Activated CD8-positive, alpha-beta T cell treated with anti-CD3 and anti-CD28 coated beads for 36 hours (primary cell): ENCODE measurements around the gene SPTBN1. TPM values are rescaled to one million over a fixed set of nuclear protein-coding genes. Genes with fewer than 3 reads are reported as not detected.
A peak's percentile ranks its signal among the peaks of the same experiment; 100 is the strongest.

Experiments
- ATAC-seq: fragments of 200-7000 bp; cut with Tn5 transposase; one replicate; pipeline ENCODE4 v1.10.0; 2021; ENCODE audit warnings: mild to moderate bottlenecking, moderate library complexity
- CTCF ChIA-PET: fragments of 350-600 bp; sonication (Branson Sonifier 250); formaldehyde crosslinking; loops from one replicate; lab custom pipeline; 2021; ENCODE audit warnings: antibody characterized with exemption; lab: Charles Lee
- POLR2A ChIA-PET: fragments of 350-600 bp; sonication (Branson Sonifier 250); formaldehyde crosslinking; loops from one replicate; lab custom pipeline; 2021; ENCODE audit warnings: antibody characterized with exemption; lab: Charles Lee
- DNase-seq: peaks from one replicate; pipeline ENCODE4 v3.0.0-alpha.2; 2020
- H3K27ac Mint-ChIP-seq: one replicate; pipeline ENCODE4 v1.8.0; 2021; ENCODE audit warnings: mild to moderate bottlenecking, mixed read lengths
- H3K27me3 Mint-ChIP-seq: one replicate; pipeline ENCODE4 v1.8.0; 2021; ENCODE audit warnings: mixed read lengths
- H3K36me3 Mint-ChIP-seq: one replicate; pipeline ENCODE4 v1.8.0; 2021; ENCODE audit warnings: low read depth, mixed read lengths
- H3K4me1 Mint-ChIP-seq: one replicate; pipeline ENCODE4 v1.8.0; 2021; ENCODE audit warnings: low read depth, mixed read lengths
- H3K4me3 Mint-ChIP-seq: one replicate; pipeline ENCODE4 v1.8.0; 2021; ENCODE audit warnings: mild to moderate bottlenecking, moderate library complexity, mixed read lengths
- H3K9me3 Mint-ChIP-seq: one replicate; pipeline ENCODE4 v1.8.0; 2021; ENCODE audit warnings: mixed read lengths
- CTCF ChIP-seq: fragments of 200-600 bp; IDR thresholded peaks from one replicate; pipeline ENCODE4 v1.8.0; 2022; ENCODE audit warnings: antibody characterized with exemption, mild to moderate bottlenecking
- intact Hi-C: fragments of 100-400 bp; cut with micrococcal nuclease; formaldehyde crosslinking; loops from one replicate; pipeline ENCODE4 v1.10.0; 2022
- total RNA-seq, 2 experiments: library from RNA; stranded (reverse); gene quantifications; one replicate each; pipeline ENCODE4 v1.2.3, GENCODE V29; 2021

The SPTBN1 gene
- total RNA-seq, 2 experiments from 2014 or later = 91.8 to 91.9 TPM

- H3K27me3 Mint-ChIP-seq = no peaks in the 10 kb centered on the region
- H3K4me1 Mint-ChIP-seq = peaks cover 87% of the 10 kb centered on the region
- peak; percentile 71 for DNase-seq
- no peaks in the 10 kb centered on the region for H3K9me3 Mint-ChIP-seq
- CTCF ChIA-PET = interaction anchor here (0.6 to 1.3 kb wide), 2 partner anchors 8 to 63 kb away, joined by 3 to 4 read pairs; no protein-coding TSS in a partner anchor
- POLR2A ChIA-PET = interaction anchor here (0.6 to 4.8 kb wide), 9 partner anchors 8 to 36 kb away, joined by 3 to 43 read pairs (median 3); no protein-coding TSS in a partner anchor
- peak overlapping the region; percentile 56 for H3K4me3 Mint-ChIP-seq
- ATAC-seq = peak; percentile 62
- intact Hi-C loops = loop anchor here (5.0 kb wide), 1 partner anchor 32 kb away; no protein-coding TSS in a partner anchor
- peak overlapping the region; percentile 96 for H3K27ac Mint-ChIP-seq
- TF ChIP-seq CTCF = no peak
- peaks cover 3% of the 10 kb centered on the region for H3K36me3 Mint-ChIP-seq
Measured at GRCh38 chr2:54589340-54590215, 133.5 kb downstream of the SPTBN1 start.

GRCh38 chr2:54590216-54591120 is 134.3 kb downstream of the SPTBN1 start:
- Mint-ChIP-seq H3K4me1 (peaks cover 86% of the 10 kb centered on the region), H3K27me3 (no peaks in the 10 kb centered on the region), H3K9me3 (no peaks in the 10 kb centered on the region), H3K36me3 (peaks cover 6% of the 10 kb centered on the region), H3K27ac (peak overlapping the region; percentile 96), H3K4me3 (peak overlapping the region; percentile 41)
- DNase-seq (no peak), ATAC-seq (no peak)
- intact Hi-C loops = loop anchor here (5.0 kb wide), 1 partner anchor 33 kb away; no protein-coding TSS in a partner anchor
- CTCF ChIA-PET = interaction anchor here (0.7 to 1.3 kb wide), 6 partner anchors 8 to 68 kb away, joined by 3 to 6 read pairs (median 4); no protein-coding TSS in a partner anchor
- no peak for TF ChIP-seq CTCF
- POLR2A ChIA-PET = interaction anchor here (0.6 to 4.8 kb wide), 11 partner anchors 9 to 37 kb away, joined by 3 to 43 read pairs (median 3); no protein-coding TSS in a partner anchor

- H3K4me1 Mint-ChIP-seq = peaks cover 90% of the 10 kb centered on the region
- peaks cover 13% of the 10 kb centered on the region for H3K36me3 Mint-ChIP-seq
- no peak for TF ChIP-seq CTCF
- no peak for DNase-seq
- no peaks in the 10 kb centered on the region for H3K27me3 Mint-ChIP-seq
- H3K27ac Mint-ChIP-seq = peak overlapping the region; percentile 96
- H3K9me3 Mint-ChIP-seq = no peaks in the 10 kb centered on the region
- H3K4me3 Mint-ChIP-seq = peak overlapping the region; percentile 22
- CTCF ChIA-PET = interaction anchor here (0.7 to 1.8 kb wide), 4 partner anchors 11 to 32 kb away, joined by 3 to 8 read pairs (median 4); no protein-coding TSS in a partner anchor
- intact Hi-C loops = loop anchor here (5.0 kb wide), 1 partner anchor 34 kb away; no protein-coding TSS in a partner anchor
- POLR2A ChIA-PET = interaction anchor here (0.6 to 4.8 kb wide), 6 partner anchors 10 to 32 kb away, joined by 3 to 43 read pairs (median 4); no protein-coding TSS in a partner anchor
- peak; percentile 43 for ATAC-seq
Measured at GRCh38 chr2:54591551-54591950, 135.4 kb downstream of the SPTBN1 start.

GRCh38 chr2:54593249-54593648 is 137.1 kb downstream of the SPTBN1 start:
- POLR2A ChIA-PET = interaction anchor here (0.9 to 4.8 kb wide), 5 partner anchors 12 to 45 kb away, joined by 3 to 43 read pairs (median 4); no protein-coding TSS in a partner anchor
- H3K27ac Mint-ChIP-seq = peak overlapping the region; percentile 85

More at GRCh38 chr2:54593249-54593648, 137.1 kb downstream of the SPTBN1 start:
- Mint-ChIP-seq H3K4me1 (peaks cover 90% of the 10 kb centered on the region), H3K4me3 (no peak overlapping the region), H3K36me3 (peaks cover 12% of the 10 kb centered on the region), H3K9me3 (no peaks in the 10 kb centered on the region), H3K27me3 (no peaks in the 10 kb centered on the region)
- CTCF ChIA-PET = interaction anchor here (1.1 to 1.8 kb wide), 7 partner anchors 9 to 30 kb away, joined by 3 to 8 read pairs (median 4); no protein-coding TSS in a partner anchor
- ATAC-seq (no peak), DNase-seq (no peak)
- TF ChIP-seq CTCF = no peak
- intact Hi-C loops = loop anchor here (5.0 kb wide), 1 partner anchor 36 kb away; no protein-coding TSS in a partner anchor
